Ishikawa (cell line): ENCODE measurements around the gene DNAH8.

Experiments used
- CEBPB ChIP-seq: IDR thresholded peaks from 2 replicates; pipeline ENCODE4 v1.6.1; 2012
- CREB1 ChIP-seq: IDR thresholded peaks from 2 replicates; pipeline ENCODE4 v1.6.1; 2012; ENCODE audit warnings: low read depth
- EGR1 ChIP-seq: IDR thresholded peaks from 2 replicates; pipeline ENCODE4 v1.6.1; 2012
- EP300 ChIP-seq: IDR thresholded peaks from 2 replicates; pipeline ENCODE4 v1.6.1; 2012; ENCODE audit warnings: borderline replicate concordance
- FOXM1 ChIP-seq: IDR thresholded peaks from 2 replicates; pipeline ENCODE4 v1.6.1; 2012; ENCODE audit warnings: low read depth, borderline replicate concordance
- MAX ChIP-seq: IDR thresholded peaks from 2 replicates; pipeline ENCODE4 v1.6.1; 2012
- NFIC ChIP-seq: IDR thresholded peaks from 2 replicates; pipeline ENCODE4 v1.6.1; 2012
- RAD21 ChIP-seq: IDR thresholded peaks from 2 replicates; pipeline ENCODE4 v1.6.1; 2012; ENCODE audit warnings: low read depth
- REST ChIP-seq: IDR thresholded peaks from 2 replicates; pipeline ENCODE4 v1.6.1; 2012; ENCODE audit warnings: low read depth, mild to moderate bottlenecking
- TAF1 ChIP-seq: IDR thresholded peaks from 2 replicates; pipeline ENCODE4 v1.6.1; 2012; ENCODE audit warnings: low read depth, mild to moderate bottlenecking
- TCF12 ChIP-seq: IDR thresholded peaks from 2 replicates; pipeline ENCODE4 v1.6.1; 2012; ENCODE audit warnings: low read depth
- TEAD4 ChIP-seq: IDR thresholded peaks from 2 replicates; pipeline ENCODE4 v1.6.1; 2012
- USF1 ChIP-seq: IDR thresholded peaks from 2 replicates; pipeline ENCODE4 v1.6.1; 2012
- YY1 ChIP-seq: IDR thresholded peaks from 2 replicates; pipeline ENCODE4 v1.6.1; 2012; ENCODE audit warnings: low read depth
- ZBTB7A ChIP-seq: IDR thresholded peaks from 2 replicates; pipeline ENCODE4 v1.6.1; 2012; ENCODE audit warnings: low read depth

The DNAH8 gene

GRCh38 chr6:38853236-38853635 lies 138.1 kb downstream of the DNAH8 start:
- no peak for TF ChIP-seq TEAD4
- TF ChIP-seq USF1 = no peak
- no peak for TF ChIP-seq RAD21
- TF ChIP-seq YY1 = no peak
- TF ChIP-seq NFIC = no peak
- no peak for TF ChIP-seq EGR1

GRCh38 chr6:38856492-38856891 lies 141.4 kb downstream of the DNAH8 start:
- TF ChIP-seq EGR1 = no peak
- no peak for TF ChIP-seq FOXM1
- no peak for TF ChIP-seq CEBPB
- no peak for TF ChIP-seq TAF1
- no peak for TF ChIP-seq RAD21
- TF ChIP-seq TEAD4 = no peak
- no peak for TF ChIP-seq CREB1
- TF ChIP-seq REST = no peak
- TF ChIP-seq ZBTB7A = no peak
- no peak for TF ChIP-seq EP300
- no peak for TF ChIP-seq MAX
- no peak for TF ChIP-seq NFIC
- no peak for TF ChIP-seq USF1

- no peak for TF ChIP-seq EGR1
- TF ChIP-seq ZBTB7A = no peak
- TF ChIP-seq CREB1 = no peak
- no peak for TF ChIP-seq CEBPB
- no peak for TF ChIP-seq YY1
- TF ChIP-seq EP300 = no peak
- no peak for TF ChIP-seq TEAD4
Observed at GRCh38 chr6:38857815-38858214, 142.7 kb downstream of the DNAH8 start.

- no peak for TF ChIP-seq YY1
- no peak for TF ChIP-seq NFIC
- no peak for TF ChIP-seq TEAD4
- TF ChIP-seq EP300 = no peak
- TF ChIP-seq USF1 = no peak
- TF ChIP-seq TCF12 = no peak
- TF ChIP-seq TAF1 = no peak
- no peak for TF ChIP-seq ZBTB7A
- TF ChIP-seq CREB1 = no peak
- TF ChIP-seq FOXM1 = no peak
- TF ChIP-seq MAX = no peak
- no peak for TF ChIP-seq EGR1
- no peak for TF ChIP-seq REST
- no peak for TF ChIP-seq RAD21
- no peak for TF ChIP-seq CEBPB
Observed at GRCh38 chr6:38860041-38860440, 144.9 kb downstream of the DNAH8 start.

- no peak for TF ChIP-seq USF1
- no peak for TF ChIP-seq TCF12
- no peak for TF ChIP-seq TAF1
- no peak for TF ChIP-seq CEBPB
- no peak for TF ChIP-seq YY1
- TF ChIP-seq REST = no peak
- TF ChIP-seq EP300 = no peak
- TF ChIP-seq ZBTB7A = no peak
- no peak for TF ChIP-seq NFIC
- no peak for TF ChIP-seq FOXM1
- TF ChIP-seq MAX = no peak
- no peak for TF ChIP-seq EGR1
- TF ChIP-seq RAD21 = no peak
Observed at GRCh38 chr6:38861926-38862401, 146.9 kb downstream of the DNAH8 start.
